GM18873 (cell line): ENCODE data around the gene FKTN.

Experiments
- ATAC-seq: cut with Tn5 transposase; IDR thresholded peaks from one replicate; pipeline ENCODE4 v1.9.1; 2021; ENCODE audit warnings: mild to moderate bottlenecking, moderate library complexity, moderate number of reproducible peaks; ENCODE audit not compliant: unreplicated experiment, low FRiP score

Gene FKTN

DNA sequence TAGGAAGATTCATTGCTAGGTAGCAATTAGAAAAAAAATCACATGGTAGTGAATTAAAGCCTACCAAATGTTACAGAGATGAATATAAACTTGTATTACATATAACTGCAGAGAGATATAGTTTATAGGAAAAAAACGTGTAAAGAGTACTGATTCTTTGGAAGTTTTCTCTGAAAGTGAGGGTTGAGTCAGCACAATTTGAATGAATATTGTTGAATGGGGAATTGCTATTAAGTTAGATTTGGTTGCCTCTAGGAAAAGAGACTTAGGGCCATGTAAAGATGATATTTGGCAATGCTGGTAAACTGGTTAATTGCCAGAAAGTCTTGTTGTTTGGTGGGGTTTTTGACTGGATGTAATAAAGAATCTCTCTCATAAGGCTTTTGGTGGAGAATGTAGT is 67.2 kb downstream of the FKTN start:
- ATAC-seq: no peak

DNA sequence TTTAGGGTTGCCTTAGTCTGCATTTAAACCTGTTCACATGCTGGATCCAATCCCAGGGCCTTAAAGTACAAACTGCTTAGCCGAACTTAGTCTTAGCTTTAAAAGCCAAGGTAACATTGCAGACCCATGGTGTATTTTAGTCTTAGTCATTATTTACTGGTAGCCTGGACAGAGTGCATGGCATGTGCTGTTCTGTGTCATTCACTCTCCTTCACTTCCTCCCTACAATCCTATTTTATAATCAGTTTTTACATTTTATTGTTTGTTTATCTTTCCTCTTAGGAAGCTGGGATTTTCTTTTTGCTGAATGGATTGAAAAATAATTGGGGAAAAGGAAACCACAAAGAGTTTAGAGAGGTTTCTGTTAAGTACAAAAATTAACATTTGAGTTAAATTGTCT is 74.9 kb downstream of the FKTN start:
- no peak for ATAC-seq

DNA sequence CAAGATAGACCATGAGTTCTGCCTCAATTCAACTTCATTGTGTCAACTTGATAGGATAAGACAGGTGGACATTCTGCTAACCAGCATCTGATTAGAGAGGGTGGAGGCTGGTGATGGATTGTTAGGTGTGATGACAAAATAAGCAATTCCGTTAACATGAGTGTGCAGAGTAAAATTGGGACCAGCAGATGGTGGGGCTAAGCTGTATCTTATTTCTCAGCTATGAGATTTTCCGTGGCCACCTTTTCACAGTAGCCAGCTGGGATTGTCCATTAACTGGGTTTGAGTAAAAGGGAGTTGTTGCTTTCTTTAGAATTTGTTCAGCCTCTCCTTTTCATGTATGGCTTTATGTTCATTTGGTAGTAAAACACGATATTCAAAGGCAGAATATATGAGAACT is 75.5 kb downstream of the FKTN start:
- no peak for ATAC-seq

DNA sequence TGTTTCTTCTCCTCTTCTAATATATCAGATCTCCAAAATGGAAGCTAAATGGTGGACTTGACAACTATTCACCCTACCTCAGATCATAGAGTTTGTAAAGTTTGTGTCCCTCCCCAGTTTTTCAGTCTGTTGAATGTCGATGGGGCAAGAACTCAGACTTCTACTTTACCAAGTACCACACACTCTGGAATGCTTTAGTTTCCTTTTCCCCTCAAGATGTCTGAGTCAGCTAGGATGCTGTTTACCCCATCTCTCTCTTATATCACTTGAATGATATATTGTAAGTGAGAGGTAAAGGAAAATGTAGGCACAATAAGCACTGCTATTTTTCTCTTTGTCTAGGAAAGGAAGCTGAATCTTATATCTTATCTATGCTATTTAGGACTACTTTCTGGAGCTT is 78.4 kb downstream of the FKTN start:
- no peak for ATAC-seq

DNA sequence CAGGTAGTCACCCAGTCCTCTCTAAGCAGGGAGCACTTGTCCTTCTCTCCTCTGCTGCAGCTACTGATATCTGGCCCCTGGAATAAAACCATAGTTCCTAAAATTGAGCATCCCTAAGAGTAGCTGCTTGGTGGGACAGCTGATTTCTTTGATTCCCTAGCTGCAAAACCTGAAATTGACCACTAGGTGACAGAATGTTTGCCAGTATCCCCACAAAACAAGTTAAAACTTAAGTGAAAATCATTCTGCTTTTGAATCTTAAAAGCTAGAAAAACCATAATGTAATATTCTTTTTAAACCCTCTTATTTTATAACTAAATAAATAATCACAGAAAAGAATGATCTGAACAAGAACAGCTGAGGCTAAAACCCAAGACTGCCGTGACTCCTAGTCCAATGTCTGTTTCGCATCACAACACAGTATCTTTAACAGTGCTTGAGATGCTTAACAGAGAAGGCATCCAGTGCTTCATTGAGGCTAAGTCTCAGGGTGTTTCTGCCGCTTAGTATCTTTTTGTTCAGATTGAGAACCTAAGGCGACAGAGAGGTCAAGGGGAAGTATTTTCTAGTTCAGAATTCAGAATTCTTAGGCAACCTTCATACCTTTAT is 80.0 kb downstream of the FKTN start:
- no peak for ATAC-seq

DNA sequence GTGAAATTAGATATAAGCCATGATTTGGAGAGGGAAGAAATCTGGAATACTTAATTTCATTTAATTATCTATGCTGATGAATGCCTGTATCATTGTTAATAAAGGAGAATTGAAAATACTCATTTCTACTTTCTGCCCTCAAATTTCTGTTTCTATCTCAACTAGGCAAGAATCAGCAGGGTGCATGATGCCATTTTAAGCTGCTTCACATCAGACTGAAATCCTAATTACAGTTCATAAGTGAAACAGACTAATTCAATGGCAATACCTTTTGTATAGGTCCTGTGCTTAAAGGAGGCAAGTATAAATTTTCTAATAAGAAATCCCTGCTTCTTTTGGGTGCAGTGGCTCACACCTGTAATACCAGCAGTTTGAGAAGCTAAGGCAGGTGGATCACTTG is 82.0 kb downstream of the FKTN start:
- no peak for ATAC-seq

DNA sequence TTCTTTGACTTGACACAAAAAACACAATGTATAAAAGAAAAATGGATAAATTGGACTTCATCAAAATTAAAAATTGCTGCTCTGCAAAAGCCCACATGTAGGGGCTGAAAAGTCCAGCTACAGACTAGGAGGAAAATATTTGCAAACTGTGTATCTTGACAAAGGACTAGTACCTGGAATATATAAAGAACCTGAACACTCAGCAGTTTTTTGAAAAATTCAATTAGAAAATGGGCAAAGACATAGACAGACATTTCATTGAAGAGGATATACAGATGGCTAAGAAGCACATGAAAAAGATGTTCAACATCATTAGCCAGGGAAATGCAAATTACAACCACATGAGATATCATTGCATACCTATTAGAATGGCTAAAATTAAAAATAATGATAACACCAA is 85.9 kb downstream of the FKTN start:
- ATAC-seq: no peak

DNA sequence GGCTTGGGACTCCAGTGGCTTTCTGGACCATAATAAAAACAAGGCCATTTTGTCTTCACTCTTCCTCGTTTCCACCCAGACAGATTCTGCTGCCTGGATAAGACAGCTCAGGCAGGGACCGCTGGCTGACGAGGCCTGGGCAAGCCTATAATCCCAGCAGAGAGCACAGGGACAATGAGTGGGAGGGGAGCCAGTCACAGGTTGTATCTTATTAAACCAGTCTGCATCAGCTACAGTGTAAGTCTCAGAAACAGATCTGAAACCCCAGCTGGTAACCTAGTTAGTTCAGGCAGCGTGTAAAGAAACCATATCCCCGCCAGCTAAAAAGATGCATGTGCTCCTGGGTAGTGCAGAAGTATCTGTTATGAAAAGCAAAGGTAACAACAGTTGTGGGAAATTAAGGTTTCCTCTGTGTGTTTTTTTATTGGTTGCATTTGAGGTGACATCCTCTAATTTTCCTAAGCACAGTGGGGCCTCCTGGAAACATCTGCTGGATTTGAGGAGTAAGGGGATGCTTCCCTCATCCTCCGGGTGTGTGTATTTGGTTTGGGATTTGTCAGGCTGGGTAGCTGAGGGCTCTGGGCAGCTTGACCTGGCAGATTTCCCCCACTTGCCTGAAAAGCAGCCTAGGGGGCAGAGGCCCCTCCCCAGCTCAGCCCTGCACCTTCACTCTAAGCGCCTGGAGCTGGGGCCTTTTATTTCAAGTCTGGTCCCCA is 89.1 kb downstream of the FKTN start:
- ATAC-seq: no peak

DNA sequence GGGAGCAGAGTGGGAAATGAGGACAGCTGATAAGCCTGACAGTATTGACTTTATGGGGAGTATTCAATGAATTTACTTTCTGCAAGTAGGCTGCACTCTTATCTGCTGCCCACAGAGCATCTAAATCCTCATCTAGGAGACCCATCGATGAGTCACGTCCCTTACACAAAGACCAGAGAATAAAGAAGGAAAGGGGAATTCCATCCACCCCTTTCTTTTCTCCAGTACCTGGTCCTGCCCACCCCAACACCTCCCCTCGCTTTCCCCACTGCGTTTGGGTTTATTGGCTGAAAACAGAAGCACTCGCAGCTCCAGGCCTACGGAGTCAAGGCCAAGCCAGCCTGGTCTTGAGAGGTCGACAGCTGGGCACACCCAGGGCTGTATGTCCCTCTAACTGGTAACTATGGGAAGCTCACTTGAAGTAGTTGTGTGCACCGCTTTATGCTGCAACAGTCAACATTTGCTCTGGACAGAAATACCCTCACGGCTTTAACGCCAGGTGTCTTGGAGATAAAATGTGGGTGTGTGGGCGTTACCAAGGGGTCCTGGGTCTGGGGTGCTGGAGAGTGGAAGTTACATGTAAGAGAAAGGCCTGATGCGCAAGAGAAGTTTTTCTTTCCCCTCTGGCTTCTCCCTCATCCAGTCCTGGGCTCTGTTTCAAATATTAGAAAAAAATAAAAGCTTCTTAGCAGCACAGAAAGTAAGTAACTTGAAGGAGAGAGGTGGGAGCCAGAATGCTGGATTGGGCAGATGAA is 89.8 kb downstream of the FKTN start:
- no peak for ATAC-seq

DNA sequence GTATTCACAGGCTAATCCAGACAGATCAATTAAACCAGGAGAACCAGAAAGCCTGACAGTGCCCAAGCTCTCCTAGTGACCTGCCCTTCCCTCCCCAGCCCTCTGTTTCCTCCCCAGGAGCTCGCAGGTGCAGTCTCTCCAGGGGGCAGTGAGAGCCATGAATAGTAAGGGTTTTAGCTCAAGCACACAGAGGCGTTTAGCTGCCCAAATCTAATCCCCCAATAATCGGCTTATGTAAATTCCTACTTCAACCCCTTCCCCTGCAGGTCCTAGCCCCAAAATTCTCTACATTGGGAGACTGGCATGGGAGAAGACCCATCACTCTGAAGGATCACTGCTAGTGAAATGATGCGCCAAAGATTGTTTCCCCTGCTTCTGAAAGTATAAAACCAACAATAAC is 93.9 kb downstream of the FKTN start:
- no peak for ATAC-seq

DNA sequence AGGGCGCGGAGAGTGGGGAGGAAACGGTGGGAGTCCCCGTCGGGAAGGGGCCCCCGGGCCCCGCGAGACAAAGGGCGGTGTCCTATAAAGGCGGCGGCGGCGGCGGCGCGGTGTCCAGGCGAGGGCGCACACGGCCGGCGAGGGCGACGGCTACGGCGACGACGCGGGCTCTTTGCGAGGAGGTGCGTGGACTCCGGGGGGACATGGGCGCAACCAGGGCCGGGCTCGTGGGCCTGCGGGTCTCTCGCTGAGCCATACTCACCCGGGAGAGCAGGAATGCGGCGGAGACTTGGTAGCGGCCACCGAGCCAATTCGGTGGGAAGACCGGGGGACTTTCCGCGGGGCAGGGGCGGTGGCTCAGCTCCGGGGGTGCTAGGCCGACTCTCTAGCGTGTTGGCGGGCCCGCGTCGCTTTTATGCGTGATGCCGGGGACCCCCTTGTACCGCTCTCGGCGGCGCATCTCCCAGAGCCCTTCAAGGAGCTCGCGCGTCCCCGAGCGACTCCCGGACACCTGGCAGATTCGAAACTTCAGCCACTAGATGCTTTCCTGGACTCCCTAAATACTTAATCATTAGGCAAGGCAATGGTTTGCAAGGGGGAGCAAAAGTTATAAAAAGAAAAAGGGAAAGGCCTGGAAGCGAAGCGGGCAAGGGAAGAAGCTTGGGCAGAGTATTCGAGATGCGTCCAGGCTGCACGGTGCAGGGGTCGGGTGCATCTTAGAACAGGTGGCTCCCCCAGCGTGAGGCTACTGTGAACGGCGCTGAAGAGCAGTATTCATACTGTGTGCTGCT is 98.4 kb downstream of the FKTN start:
- ATAC-seq: peak; percentile 40

DNA sequence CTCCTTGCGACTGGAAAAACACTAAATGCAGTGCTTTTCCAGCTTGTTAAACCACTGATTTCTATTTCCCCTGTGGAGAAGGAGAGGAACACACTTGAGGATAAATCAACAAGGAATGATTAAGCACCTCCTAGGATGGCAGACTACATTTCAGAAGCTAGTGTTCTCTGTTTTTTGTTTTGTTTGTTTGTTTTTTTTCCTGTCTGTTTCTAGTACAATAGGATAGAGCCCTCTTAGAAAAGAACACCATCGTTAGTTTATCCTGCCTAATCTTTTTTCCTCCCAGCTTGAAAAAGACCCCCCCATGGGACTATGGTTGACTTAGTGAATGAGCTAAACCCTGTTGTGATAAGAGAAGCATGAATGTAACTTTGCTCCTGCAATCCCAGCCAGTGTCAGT is 100.4 kb downstream of the FKTN start:
- ATAC-seq: no peak

DNA sequence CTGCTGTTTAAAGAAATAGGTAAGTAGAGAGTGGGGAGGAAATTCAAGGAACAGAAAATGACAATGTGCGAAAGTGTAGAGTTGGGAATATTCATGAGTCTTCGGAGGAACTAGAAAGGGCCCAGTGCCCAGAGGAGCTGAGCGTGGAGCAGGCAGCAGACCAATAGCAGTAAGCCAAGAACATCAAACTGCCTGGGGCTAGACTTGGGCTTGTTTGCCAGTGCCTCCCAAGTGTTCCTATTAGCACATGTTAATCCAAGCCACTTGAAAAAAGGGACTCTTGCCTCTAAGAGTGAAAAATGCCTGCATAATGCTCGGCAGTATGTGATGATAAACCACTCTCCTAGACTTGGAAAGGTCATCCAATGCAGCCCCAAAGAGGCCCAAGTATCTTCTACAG is 103.1 kb downstream of the FKTN start:
- ATAC-seq: no peak

DNA sequence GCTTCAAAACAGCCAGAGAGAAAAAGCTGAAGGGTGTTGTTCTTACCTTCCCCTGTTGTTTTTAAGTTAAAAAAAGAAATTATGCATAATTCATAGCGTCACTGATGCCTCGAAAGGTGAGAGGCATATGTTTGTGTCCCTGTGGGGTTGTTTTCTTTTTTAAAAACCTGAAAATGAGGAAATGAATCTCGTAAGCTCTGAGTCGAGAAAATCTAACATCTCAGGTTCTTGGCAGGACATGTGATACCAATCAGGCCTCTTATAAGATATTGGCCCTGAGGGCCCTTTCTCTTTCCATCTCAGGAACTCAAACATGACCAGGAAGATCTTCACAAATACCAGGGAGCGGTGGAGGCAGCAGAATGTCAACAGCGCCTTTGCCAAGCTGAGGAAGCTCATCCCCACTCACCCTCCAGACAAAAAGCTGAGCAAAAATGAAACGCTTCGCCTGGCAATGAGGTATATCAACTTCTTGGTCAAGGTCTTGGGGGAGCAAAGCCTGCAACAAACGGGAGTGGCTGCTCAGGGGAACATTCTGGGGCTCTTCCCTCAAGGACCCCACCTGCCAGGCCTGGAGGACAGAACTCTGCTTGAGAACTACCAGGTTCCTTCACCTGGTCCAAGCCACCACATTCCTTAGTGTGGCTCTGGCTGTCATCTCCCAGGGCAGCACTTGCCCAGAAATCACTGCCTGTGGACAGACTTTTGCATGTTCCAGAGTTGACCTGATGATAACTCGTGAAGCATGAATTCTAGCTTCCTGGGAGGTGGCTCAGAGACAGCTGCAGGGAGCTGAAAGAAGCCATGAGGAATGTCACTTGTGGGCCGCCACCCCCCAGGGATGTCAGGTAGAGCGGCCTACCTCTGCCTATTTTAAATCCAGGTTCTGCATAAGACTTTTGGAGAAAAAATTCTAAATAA is 104.5 kb downstream of the FKTN start, which contains the start of gene TAL2:
Gene TAL2, plus strand, starts transcription at position 274 of the 921 bp plus-strand sequence. Its CDS starts 40 bp downstream, at position 314.
- peak; percentile 79 for ATAC-seq

DNA sequence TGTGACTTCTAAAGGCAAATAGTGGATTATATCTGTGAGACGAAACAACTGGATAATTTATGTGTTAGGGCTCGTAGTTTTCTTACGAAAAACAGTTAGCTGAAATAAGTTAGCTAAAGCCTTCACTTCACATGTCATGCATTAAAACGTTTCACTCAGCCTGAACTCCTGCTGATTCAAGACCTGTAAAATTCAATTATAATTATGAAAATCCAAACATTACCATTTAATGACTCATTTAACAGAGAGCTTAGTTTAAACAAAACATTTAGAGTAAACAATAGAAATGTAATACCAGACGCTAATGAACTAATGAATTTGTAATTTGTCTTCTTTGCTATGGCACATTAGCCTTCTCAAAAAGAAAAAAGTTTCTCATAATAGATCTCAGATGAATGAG is 106.0 kb downstream of the FKTN start:
- no peak for ATAC-seq

DNA sequence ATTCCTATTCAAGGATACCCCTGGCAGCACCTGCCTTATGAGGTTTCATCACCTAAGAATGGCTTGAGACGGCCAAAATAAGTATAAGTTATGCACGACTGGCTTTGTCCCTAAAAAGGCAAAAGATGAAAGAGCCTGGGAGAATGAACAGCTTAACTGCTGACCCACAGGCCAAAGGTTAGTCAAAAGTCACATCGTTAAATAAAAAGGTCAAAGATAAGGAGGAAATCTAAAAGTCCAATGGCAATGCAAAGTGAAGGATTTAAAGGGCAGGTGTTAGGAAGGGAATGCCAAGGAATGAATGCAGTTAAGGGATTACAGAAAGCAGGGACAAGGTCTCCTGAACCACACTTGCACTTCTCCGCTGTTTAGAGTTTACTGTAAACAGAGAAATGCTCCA is 109.9 kb downstream of the FKTN start:
- no peak for ATAC-seq

DNA sequence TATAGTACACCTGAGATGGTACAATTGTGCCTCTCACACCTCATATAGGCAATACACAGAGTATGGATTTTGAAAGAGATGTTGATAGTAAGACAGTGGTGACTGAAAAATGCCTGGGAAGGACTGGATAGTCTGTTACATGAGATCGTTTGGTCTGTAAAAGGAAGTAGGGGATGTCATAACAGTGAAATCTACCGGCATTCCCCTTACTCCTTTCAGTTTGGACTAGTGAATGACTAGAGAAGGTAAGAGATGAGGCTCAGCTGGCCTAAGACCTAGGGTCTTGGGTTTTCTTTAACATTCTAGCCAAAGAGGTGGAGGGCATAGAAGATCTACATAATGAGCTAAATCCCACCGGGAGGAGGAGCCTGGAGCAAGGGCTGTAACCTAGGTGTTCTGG is 112.4 kb downstream of the FKTN start:
- ATAC-seq: no peak

DNA sequence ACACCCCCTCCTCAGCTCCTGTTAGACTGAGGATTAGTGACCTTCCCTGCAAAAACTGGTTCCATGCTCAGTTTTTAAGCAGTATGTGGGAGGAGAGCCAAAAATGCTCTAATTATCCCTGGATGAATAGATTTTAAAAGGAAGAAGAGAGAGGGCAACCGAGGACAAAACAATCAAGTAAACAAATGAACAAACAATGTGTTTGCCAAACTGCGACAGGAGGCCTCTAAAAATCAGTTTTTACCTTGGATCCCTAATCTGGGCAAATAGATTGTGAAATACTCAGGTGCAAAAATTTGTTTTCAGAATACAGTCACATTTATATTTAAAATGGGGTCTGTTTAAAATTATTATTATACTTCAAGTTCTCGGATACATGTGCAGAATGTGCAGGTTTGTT is 112.8 kb downstream of the FKTN start:
- ATAC-seq: no peak

DNA sequence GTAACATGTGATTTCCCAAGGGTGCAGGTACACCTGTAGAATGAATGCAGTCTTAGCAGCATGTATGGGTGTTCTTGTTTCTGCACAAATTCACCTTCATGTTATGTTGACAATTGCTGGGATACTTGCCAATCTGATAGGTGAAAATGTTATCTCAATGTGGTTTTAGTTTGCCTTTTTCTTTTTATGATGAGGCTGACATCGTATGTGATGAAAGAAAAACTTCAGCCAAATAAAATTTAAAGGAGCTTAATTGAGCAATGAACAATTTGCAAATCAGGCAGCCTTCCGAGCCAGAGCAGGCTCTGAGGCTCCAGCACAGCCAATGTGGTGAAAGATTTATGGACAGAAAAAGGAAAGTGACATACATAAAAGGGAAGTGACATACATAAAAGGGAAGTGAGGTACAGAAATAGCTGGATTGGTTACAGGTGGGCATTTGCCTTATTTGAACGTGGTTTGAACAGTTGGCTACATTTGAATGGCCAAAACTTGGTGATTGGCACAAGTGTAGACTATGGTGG is 114.8 kb downstream of the FKTN start:
- no peak for ATAC-seq
